Measurements from ENCODE around the gene ILF3.

Gene ILF3

GRCh38 chr19:10653732-10654609 is at the start of gene ILF3:
Gene ILF3 (plus strand): TSS chr19:10654346. CDS start chr19:10670606, 16,260 bp downstream.
- TF ChIP-seq, protein P1, sequence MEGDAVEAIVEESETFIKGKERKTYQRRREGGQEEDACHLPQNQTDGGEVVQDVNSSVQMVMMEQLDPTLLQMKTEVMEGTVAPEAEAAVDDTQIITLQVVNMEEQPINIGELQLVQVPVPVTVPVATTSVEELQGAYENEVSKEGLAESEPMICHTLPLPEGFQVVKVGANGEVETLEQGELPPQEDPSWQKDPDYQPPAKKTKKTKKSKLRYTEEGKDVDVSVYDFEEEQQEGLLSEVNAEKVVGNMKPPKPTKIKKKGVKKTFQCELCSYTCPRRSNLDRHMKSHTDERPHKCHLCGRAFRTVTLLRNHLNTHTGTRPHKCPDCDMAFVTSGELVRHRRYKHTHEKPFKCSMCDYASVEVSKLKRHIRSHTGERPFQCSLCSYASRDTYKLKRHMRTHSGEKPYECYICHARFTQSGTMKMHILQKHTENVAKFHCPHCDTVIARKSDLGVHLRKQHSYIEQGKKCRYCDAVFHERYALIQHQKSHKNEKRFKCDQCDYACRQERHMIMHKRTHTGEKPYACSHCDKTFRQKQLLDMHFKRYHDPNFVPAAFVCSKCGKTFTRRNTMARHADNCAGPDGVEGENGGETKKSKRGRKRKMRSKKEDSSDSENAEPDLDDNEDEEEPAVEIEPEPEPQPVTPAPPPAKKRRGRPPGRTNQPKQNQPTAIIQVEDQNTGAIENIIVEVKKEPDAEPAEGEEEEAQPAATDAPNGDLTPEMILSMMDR (IDR thresholded peaks at IDR 0.05; ENCODE audit: insufficient read depth, low read depth, low read length, missing control alignments) = no peak
- peak; percentile 100 for DNase-seq (ENCODE audit: low read depth)
- H3K4me3 ChIP-seq (ENCODE audit: low read length) = peak within 1 kb of the TSS; percentile 96

DNA sequence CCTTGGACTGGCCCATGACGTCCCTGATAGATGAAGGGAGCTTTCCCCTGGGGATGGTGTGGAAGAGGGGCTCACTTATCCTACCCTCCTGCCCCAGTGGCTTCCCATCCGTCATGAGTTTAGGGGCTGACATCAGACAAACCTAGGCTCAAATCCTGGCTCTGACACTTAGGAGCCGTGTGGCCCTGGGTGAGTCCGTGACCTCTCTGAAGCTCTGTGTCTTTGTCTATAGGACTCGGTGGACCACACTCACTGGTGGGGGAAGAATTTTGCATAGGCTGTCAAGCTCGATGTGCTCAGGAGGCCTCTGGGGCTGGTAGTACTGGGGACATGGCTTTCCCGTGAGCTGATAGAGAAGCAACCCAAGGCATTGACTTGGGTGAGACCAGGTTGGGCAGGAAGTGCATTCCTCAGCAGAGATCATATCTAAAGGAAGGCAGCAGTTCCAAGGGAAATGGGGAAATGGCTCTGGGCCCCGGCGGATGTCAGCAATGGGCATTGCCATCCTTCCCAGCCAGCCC is 49.6 kb upstream of the ILF3 start:
- DNase-seq (ENCODE audit: low read depth) = no peak
- no peak overlapping the region for H3K4me3 ChIP-seq (ENCODE audit: low read length)
- TF ChIP-seq, protein P1 (IDR thresholded peaks at IDR 0.05; ENCODE audit: insufficient read depth, low read depth, low read length, missing control alignments) = no peak

- TF ChIP-seq, protein P1 (IDR thresholded peaks at IDR 0.05; ENCODE audit: insufficient read depth, low read depth, low read length, missing control alignments) = no peak
- H3K4me3 ChIP-seq (ENCODE audit: low read length) = no peak overlapping the region
- no peak for DNase-seq (ENCODE audit: low read depth)
Observed at GRCh38 chr19:10611907-10612306, 42.2 kb upstream of the ILF3 start.

- TF ChIP-seq, protein P1 (IDR thresholded peaks at IDR 0.05; ENCODE audit: insufficient read depth, low read depth, low read length, missing control alignments) = no peak
- H3K4me3 ChIP-seq (ENCODE audit: low read length) = no peak overlapping the region
- no peak for DNase-seq (ENCODE audit: low read depth)
Observed at GRCh38 chr19:10612499-10613119, 41.5 kb upstream of the ILF3 start.

DNA sequence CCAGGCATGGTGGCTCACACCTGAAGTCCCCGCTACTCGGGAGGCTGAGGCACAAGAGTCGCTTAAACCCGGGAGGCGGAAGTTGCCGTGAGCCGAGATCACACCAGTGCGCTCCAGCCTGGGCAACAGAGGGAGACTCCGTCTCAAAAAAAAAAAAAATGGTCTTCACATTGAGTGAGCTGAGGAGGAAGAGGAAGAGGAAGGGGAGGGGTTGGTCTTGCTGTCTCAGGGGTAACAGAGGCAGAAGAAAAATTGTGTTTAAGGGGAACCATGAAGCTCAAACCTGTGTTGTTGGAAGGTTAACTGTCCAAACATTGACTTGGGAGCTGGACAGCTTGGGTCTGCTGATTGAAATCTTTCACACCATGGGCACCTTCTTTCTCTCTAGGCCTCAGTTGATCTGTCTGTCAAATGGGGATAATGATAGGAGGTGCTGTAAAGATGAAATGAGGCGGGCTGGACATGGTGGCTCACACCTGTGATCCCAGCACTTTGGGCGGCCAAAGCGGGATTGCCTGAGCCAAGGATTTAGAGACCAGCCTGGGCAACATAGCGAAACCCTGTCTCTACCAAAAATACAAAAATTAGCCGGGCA is 38.6 kb upstream of the ILF3 start:
- DNase-seq (ENCODE audit: low read depth) = no peak
- H3K4me3 ChIP-seq (ENCODE audit: low read length) = no peak overlapping the region
- TF ChIP-seq, protein P1 (IDR thresholded peaks at IDR 0.05; ENCODE audit: insufficient read depth, low read depth, low read length, missing control alignments) = no peak

DNA sequence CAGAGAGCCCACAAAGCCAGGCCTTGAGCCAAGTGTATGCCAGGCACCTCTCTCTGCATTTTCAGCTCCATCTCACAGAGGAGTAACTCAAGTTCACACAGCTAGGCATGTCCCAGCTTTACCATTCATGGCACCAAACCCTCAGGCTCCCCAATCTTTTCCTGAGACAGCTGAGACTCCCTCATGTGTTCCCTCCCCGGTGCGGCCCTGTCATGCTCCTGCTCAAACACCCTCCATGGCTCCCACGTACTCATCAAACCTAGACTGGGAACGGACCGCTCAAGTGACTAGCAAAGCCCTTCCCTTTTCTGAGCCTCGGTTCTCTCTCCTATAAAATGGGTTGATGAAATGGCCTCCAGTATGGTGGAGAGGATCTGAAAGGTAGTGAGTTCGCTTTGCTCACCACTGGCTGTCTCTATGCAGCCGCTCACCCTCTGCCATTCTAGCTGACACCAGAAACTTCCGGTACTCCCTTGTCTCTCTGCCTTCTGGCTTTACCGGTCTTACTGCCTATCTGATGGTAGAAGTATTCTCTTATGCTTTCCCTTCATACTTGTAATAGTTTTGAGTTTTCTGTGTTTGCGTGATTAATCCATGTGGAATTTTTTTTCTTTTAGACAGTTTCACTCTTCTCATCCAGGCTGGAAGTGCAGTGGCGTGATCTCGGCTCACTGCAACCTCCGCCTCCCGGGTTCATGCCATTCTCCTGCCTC is 36.6 kb upstream of the ILF3 start:
- peak; percentile 91 for DNase-seq (ENCODE audit: low read depth)
- H3K4me3 ChIP-seq (ENCODE audit: low read length) = no peak overlapping the region
- TF ChIP-seq, protein P1 (IDR thresholded peaks at IDR 0.05; ENCODE audit: insufficient read depth, low read depth, low read length, missing control alignments) = no peak
